GM18907 (cell line): ENCODE results near the gene MLANA.

Experiments
- ATAC-seq: cut with Tn5 transposase; IDR thresholded peaks from one replicate; pipeline ENCODE4 v1.9.1; 2021; ENCODE audit warnings: mild to moderate bottlenecking, moderate library complexity; ENCODE audit not compliant: unreplicated experiment

MLANA gene

DNA sequence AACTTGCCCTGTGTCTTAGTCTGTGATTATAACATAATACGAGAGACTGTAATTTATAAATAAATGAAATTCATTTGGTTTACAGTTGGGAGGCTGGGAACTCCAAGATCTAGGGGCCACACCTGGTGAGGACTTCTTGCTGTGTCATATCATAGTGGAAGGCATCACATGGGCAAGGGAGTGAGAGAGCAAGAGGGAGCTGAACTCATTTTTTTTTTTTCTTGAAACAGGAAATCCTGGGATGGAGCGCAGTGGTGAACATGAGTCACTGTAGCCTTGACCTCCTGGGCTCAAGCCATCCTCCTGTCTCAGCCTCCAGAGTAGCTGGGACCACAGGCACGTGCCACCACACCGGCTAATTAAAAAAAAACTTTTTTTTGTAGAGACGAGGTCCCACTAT lies 7.2 kb downstream of the MLANA start:
- no peak for ATAC-seq

DNA sequence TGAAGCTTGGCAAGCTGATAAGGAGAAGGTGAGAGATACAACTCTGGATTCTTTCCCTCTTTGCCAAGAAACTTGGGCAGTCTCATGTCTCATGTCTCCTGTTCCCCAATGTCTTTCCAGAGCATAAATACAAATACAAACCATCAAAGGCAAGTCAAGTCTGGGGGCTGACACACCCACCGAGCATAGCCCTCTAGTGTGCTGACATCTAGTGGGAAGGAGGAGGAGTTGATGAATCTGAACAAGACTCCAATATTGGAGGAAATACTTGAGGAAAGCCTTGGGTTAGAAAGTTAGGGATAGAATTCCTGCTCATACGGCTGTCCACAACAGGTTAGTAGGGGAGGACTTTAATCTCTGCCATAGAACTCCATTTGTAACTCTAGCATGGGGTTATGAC lies 8.6 kb downstream of the MLANA start:
- no peak for ATAC-seq

DNA sequence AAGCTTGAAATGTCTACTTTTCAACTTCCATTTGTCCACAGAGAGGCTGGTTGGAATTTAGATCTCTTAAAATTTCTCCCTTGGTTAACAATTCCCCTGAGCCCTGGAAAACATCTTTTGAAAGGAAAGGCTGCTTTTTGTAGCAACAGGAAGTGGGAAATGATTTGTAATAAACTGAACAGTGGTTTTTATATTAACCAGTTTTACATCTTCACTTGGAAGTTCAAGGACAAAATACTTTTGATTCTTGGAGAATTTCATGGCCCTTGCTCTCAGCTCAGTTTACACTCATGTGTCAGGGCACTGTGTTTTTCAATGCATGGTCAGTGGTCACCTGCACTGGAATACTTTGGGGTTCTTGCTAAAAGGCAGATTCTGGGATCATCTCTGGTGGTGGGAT lies 9.9 kb downstream of the MLANA start:
- ATAC-seq = no peak

DNA sequence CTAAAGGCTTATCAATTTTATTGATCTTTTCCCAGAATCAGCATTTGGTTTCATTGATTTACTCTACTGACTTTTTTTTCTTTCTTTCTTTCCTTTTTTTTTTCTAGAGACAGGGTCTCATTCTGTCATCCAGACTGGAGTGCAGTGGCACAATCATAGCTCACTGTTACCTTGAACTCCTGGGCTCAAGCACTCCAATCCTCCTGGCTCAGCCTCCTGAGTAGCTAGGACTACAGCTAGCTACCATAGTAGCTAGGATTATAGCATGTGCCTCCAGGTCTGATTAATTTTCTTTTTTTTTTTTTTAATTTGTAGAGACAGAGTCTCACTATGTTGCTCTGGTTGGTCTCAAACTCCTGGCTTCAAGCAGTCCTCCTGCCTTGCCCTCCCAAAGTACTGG lies 11.7 kb downstream of the MLANA start:
- ATAC-seq = no peak

DNA sequence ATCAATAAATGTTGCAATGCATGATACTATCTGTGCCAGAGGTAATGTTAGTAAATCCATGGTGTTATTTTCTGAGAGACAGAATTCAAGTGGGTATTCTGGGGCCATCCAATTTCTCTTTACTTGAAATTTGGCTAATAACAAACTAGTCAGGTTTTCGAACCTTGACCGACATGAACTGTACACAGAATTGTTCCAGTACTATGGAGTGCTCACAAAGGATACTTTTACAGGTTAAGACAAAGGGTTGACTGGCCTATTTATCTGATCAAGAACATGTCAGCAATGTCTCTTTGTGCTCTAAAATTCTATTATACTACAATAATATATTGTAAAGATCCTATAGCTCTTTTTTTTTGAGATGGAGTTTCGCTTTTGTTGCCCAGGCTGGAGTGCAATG lies 18.2 kb downstream of the MLANA start:
- ATAC-seq = no peak

DNA sequence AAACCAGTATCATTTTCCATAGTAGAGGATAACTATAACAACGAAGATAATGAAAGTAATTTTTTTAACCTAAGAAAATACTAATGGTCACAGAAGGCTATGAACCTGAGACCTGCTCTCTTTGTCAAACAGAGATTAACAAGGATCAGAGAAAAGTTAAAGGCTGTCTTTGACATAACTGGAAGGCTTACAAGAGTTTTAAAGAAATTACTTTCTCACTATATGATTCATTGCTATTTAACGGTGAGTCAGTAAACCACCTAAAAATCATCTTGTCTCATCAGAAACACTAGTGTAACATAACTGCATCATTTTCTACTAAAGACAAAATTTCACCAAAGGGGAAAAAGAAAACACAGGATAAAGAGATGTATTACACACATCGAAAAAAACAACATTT lies 19.3 kb downstream of the MLANA start:
- no peak for ATAC-seq

DNA sequence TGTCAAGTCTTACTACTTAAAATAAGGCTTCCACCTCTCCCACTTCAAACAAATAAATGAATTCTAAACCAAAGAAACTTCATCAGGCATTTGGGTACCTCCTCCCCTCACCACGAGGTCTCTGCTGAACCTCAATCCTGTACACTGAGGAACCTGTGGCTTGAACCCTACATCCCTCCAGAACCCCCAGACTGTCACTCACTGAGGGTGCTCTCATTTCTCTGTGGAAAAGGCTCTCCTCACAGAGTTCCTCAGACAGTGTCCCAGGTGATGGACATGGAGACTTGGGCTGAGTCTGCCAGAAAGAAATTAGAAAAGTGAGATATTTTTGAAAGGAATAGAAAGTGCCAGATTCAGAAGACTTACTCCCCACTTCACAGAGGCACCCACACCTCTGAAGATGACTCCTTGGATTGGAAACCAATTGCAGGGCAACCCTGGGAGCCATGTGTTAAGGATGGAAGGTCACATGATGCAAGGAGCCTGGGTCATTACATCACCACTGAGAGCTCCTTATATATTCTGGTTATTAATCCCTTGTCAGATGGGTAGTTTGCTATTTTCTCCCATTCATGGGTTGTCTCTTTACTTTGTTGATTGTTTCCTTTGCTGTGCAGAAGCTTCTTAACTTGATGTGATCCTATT lies 19.8 kb downstream of the MLANA start:
- no peak for ATAC-seq

DNA sequence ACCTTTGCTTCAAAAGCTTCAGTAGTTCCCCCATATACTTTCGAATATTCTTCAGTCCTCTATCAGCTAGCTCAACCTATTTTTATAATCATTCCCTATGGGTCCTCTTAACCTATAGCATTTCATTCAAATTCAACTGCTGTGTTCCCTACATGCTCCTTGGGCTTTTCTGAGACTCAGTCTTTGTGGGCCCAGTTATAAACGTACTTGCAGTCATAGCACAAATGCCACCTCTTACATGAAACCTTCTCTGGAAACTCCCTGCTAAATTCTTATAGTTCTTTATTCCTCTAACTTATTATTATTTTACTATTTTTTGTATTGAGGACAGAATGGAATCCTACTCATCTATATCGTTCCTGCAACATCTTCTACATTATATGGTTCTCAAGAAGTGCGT lies 24.7 kb downstream of the MLANA start:
- ATAC-seq = no peak

DNA sequence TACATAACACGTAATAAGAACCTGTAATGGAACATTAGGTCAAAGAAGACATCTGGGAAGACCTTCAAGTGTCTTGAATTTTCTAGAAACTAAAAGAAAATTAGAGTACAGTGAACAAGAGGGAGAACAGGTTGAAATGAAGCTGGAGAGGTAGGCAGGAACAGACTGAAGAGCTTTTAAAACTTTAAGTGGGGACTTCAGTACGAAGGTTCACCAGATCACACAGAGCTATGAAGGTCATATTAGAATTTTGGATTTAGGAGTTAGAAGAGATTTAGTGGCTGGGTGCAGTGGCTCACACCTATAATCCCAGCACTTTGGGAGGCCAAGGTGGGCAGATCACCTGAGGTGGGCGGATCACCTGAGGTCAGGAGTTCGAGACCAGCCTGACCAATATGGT lies 26.6 kb downstream of the MLANA start:
- no peak for ATAC-seq

DNA sequence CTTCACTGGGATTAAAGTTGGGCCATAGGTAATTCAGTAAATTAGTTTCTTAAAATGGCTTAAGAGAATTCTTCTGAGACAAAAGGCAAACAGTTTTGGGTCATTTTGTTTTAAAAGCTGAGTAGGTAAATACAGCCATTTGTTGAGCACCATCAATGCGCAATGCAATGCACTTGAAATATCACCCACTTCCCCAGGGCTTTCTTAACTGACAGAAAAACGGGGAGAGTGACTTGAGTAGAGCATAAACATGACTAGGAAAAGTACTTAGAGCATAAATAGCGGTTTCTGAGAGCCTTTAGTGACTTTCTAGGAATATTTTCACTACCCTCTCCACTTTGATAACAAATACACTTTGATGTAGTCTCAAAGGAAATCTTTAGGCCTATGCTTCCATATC lies 27.2 kb downstream of the MLANA start:
- ATAC-seq = no peak

DNA sequence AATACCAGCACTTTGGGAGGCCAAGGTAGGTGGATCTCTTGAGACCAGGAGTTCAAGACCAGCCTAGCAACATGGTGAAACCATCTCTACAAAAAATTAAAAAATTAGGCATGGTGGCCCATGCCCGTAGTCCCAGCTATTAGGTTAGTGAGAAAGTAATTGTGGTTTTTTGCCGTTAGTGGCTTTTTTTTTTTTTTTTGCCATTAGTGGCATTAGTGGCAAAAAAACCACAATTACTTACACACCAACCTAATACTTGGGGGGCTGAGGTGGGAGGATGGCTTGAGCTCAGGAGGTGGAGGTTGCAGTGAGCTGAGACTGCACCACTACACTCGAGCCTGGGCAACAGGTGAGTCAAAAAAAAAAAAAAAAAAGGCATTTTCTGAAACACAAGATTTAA lies 27.8 kb downstream of the MLANA start:
- no peak for ATAC-seq

DNA sequence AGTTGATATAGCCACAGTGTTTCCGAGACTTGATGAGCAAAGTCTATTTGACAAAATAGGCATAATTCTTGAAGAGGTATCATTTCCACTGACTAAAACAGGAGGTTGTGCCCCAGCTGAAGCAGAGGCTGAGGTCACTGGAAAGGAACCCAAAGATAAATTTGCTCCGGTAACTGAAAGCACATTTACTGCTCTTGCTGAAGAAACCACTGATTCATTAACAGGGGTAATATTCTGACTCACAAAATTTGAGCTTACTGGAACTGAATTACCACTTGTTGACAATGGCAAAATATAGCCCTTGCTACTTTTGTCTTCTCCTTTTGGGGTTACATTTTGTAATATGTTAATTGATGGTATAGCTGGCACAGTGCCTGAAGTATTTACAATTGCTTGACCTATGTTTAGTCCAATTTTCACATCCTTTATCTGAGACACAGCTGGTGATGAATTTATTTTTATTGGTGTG lies 30.2 kb downstream of the MLANA start:
- ATAC-seq = peak; percentile 87

DNA sequence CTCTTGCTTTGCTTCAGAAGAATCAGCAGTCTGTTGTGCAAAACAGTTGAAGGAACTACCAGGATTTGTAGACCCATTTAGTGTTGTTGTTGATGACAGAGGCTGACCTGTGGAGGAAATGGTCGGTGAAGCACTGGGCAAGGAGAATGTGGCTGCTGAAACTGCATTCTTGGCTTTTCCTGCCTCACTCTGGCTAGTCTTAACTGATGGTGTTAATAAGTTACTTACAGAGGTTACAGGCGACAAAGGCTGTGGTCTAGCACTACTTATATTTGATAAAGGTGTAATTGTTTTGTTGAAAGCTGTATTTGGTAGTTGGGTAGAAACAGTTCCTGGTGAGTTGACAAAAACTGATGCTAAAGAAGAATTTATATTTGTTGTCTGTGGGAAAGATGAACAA lies 31.5 kb downstream of the MLANA start:
- ATAC-seq = peak; percentile 64

DNA sequence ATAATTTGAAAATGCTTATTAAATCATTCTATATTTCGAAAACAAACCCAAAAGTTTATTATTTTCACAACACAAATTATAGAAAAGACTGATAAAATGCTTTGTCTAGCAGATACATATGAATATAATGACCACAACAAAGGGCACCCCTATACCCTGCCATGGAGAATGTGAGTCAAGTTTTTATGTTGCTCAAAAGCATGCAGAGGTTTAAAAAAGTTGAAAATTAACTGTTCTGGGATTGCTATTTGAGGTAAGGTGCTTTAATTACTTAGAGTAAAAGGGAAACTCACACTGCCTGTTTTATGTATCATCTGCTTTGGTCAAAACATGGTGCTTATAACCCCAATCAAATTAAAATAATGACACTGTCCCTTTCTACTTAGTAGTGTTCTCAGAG lies 41.0 kb downstream of the MLANA start:
- peak; percentile 71 for ATAC-seq

DNA sequence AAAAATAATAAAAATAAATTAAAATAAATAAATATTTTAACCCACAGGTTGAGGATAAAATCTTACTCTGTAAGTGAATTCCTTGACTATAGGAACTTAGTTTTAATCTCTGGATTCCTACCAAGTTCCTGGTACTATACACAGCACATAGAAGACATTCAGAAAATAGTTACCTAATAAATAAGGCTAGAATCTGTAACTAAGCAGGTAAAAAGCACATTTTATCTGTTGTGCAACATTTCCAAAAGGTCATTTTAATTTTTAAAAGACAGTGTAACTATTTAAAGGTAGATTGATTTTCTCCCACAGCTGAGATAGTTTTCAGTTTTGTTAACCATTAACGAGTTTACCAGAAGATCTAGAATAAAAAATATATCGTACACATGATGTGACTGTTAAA lies 47.8 kb downstream of the MLANA start:
- ATAC-seq = no peak

DNA sequence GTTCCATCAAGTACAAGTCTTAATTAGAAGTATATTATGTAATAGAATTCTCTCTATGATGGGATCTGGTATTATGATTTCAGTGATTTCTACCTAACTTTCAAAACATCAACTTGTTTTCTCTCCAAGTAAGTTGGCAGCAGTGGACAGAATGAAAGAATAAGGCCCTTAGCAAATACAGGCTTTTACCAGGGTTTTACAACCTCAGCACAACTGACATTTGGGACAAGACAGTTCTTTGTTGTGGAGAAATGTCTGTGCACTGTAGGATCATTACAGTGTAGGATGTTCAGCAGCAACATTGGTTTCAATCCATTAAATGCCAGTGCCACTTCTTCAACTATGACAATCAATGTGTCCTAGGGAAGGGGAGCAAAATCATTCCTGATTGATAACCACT lies 48.8 kb downstream of the MLANA start:
- no peak for ATAC-seq

DNA sequence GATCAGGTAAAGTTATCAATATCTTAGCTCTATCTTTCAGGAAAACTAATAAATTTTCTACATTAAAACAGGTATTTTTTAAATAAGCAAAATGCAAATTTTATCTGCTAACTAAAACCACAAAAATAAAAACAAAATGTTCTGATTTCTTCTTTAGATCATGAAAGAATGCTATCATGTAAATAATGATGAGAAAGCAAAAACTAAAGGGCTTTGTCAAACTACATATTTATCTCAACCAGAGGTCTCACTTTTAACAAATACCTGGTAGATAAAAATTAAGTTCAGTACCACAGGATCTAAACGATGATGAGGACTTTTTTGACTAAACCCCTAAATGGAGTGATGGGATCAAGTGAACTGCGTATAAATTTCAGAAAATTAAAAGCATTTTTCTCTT lies 50.5 kb downstream of the MLANA start:
- ATAC-seq = no peak

DNA sequence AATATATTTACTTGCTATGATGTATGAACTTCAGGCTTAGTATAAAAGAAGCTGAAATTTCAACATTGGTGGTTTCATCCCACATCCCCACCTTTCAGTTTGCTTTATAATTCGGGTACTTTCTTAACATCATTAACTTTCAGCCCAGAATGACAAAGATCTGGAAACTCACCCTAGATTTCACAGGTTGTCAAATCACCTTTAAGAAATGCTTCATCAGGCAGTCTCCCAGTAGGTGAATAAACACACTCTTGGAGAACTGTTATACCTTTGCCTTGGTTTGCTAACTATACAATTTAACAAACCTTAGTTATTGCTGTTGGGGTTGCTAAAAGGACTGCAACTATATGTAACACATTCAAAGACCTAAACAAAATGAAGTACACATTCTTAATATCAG lies 54.4 kb downstream of the MLANA start:
- ATAC-seq = no peak

DNA sequence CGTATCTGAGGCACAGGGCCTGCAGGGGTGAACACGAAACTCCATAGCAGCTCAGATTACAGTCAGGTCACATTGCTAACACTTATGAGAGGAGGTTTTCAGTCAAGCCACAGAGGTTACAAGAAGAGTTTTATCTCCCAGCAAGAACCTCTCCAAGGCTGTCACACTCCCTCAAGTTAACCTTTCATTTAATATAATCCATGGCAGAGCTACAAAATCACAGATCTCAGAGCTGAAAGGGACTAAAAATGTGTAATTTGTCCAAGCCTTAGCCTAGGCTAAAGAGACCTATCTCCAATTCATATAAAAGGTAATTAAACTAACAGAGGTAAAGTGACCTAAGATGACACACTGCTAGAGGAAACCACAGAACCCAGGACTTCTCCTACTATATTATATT lies 57.2 kb downstream of the MLANA start:
- ATAC-seq = peak; percentile 51

DNA sequence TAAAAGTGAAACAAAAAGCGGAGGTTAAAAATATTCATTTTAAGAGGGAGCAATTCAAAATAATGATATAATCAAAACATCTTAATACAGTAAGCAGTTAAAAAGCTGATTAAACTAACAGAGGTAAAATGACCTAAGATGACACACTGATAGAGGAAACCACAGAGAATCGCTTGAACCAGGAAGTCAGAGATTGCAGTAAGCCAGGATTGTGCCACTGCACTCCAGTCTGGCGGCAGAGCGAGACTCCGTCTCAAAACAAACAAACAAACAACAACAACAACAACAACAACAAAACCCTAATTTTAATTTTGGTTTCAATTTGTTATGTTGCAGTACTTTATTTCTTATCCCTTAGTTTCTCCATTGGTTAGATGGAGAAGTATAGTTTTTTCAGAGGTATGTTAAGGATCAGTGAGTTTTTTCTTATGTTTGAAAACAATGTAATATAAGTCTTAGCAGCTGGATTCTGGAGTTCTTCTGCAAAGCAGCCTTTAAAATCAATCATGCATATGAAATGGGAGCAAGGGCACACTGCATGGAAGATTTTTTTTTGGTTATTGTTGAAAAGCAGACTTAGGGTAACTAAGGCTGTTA lies 58.5 kb downstream of the MLANA start:
- peak; percentile 54 for ATAC-seq

DNA sequence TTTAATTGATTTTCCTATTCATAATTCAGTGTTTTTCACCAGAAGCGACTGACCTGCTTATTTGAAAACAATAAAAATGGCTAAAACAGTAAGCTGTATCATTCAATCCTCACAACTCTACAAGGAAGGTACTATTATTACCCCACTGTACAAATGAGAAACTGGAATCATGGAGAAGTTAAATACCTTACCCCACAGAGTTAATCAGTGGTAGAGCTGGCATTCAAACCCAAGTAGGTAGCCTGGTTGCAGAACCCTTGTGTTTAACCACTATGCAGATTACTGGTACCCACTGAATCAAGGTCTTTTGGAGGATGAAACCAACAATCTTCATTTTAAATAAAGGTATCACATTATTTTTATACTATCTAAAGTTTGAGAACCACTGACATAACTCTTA lies 59.6 kb downstream of the MLANA start:
- no peak for ATAC-seq

DNA sequence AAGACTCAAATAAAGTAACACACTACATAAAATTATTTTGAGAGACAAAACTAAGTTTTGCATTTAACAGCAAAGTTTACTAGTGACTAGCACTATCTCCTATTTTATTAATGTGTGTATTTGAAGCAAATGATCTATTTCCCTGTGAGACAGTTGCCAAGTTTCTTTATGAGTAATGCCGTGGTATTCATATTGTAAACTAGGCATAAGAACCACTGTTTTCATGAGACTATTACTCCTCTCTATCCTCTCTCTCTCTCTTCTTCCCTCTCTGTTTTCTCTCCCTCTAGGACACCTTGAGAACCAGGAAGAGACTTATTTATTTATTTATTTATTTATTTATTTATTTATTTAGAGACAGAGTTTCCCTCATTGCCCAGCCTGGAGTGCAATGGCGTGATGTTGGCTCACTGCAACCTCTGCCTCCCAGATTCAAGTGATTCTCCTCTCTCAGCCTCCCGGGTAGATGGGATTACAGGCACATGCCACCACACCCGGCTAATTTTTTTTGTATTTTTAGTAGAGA lies 61.1 kb downstream of the MLANA start:
- ATAC-seq = no peak
